H54 (cell line): Measurements from ENCODE around the gene GSTO2.

ENCODE experiments used
- DNase-seq: peaks from one replicate; pipeline ENCODE4 v3.0.0; 2011; ENCODE audit warnings: low spot score, mixed read lengths; ENCODE audit not compliant: insufficient read length
- FAIRE-seq: peaks from 3 replicates; lab custom pipeline; 2011; peaks lifted over from hg19 to GRCh38; lab: Jason Lieb, UNC
- POLR2A ChIP-seq: IDR thresholded peaks from 2 replicates; pipeline ENCODE4 v1.6.1; 2011; ENCODE audit warnings: low read depth, mild to moderate bottlenecking, low read length

Gene GSTO2

DNA sequence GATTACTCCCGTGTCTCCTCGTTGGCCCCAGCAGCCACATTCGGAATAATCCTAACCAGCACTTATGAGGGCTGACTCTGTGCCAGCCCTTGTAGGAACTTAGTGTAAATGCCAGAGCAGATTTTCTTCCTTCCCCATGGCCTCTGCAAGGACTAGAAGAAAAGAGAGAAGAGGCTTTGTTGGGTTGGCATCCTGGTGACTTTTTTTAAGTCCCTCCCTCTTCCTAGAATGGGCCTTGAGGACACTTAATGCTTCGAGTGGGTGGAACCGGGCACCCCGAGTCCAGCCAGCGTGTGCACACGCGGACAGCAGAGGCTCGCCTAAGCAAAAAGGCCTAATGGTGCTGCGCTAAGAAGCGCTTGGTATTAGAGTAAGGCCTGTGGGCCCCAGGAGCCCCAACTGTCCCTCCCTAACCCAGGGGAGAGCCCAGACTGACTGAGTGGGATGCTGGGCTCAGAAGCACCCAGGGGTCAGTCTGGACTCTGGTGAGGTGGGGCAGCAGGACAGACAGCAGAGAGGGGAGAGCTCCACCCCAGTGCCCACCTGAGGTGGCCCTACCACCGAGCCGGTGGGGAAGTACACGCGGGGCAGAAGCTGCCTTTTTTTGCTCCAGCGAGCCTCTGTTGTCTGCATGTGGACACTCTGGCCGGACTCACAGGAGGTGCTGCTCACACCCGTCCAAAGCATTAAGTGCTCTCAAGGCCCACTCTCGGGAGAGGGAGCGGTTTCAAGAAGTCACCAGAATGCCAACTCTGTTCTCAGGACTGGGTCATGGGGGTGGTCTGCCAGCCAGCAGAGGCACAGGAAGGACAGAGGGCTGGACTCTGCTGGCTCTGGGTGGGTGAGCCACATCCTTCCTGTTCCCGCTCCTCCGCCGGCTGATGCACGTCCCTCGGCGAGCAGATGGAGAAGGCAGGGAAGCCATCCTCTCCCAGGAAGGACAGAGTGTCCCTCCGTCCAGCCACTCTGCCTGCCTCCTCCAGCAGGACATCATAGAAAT is 56.8 kb downstream of the GSTO2 start:
- FAIRE-seq (no peak), DNase-seq (no peak)
- no peak for TF ChIP-seq POLR2A

- TF ChIP-seq POLR2A: no peak
- DNase-seq: no peak
- FAIRE-seq: no peak
Observed at GRCh38 chr10:104326991-104327610, 58.1 kb downstream of the GSTO2 start.

- DNase-seq (peak; percentile 67), FAIRE-seq (no peak)
- peak; percentile 31; the same call in 1 of the 2 replicates for TF ChIP-seq POLR2A
Observed at GRCh38 chr10:104327745-104328645, 59.0 kb downstream of the GSTO2 start.

GRCh38 chr10:104328646-104328895 is 59.6 kb downstream of the GSTO2 start:
- TF ChIP-seq POLR2A: no peak
- DNase-seq: no peak
- no peak for FAIRE-seq

DNA sequence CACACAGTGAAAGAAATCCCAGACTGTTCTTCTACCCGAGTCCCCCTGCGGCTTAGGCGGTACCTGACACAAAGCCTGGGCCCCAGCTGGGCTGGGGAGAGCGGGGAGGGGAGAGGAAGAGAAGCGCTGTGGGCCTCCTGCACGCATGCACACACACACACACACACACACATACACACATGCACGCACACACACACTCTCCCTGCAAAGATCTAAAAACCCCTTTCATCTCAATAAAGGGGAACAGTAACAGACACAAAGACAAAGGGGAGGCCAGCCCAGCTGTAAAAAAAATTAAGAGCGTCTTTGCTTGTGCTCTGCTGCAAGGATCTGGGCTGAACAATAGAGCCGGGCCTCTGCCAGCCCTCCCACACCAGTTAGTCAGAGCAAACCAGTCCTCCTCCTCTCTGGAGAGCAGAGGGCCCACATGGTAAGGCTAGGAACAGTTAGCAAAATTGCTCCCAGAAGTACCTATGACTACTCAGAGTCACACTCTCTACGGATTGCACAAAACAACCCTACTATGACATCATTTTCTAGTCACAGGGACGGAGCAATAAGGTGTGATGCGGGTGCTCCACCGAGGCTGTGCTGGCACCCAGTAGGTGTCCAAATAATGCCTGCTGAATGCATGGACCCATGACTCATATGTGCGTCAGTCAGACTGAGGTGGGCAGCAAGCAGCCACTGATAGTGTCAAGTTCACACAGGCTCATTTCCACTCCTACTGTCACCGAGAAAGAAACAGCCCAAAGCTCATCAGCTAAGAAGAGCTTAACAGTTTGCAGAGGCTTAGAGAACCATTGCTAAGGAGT is 60.1 kb downstream of the GSTO2 start:
- no peak for TF ChIP-seq POLR2A
- DNase-seq (peak; percentile 63), FAIRE-seq (no peak)

DNA sequence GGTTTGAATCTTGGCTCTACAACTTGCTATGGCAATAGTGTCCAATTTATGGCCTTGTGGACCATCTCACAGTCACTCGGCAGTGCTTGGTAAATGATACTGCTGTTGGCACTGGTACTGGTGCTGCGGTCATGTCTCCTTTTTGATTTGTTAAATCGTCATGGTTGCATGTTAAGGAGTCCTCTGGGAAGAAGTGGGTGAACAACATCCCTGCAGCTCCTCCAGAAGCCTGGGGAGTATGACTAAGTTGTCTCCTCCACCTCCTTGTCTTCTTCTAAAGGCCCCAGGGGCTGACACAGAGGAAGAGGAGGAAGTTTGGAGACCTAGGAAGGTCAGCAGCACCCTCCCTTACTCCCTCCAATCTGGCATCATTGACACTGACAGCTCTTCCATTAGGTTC is 60.8 kb downstream of the GSTO2 start:
- DNase-seq (peak; percentile 45), FAIRE-seq (no peak)
- no peak for TF ChIP-seq POLR2A

DNA sequence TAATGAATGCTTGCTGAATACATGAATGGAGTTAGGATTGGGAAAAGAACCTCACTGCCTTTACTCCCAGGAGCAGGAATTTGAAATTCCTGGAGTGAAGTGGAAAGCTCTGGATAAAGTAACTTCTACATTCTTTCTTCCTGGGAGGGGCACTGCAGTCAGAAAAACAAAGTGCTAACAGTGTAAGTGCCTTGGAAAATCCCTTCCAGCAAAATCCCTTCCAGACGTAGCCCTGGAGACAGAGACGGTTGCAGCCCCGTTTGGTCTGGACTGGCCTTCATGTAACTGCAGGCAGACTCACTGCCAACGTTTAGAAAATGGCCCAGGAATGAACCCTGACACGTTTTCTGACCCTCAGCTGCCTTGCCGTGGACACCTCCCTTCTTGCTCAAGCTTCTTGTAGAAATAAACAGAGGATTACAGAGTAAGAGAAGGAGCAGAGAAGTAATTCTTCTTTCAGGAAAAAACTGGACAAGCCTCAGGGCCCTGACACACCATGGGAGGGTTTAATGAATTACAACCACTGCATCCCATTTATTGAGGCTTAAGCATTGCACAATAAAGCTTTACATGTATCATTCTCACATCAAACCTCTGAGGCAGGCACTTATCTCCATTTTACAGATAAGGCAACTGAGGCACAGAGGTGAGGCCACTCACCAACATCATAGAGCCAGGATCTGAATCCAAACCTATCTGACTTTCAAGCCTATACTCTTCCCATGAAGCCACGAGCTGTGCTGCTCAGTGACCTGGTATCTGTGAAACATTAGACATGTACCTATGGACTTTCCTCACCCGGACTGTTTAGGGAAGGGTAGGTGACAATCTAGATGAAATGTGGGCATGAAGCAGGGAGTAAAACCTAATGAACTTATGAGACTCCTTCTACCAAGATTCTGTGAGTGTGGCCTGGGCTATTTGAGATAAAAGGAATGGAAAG is 61.5 kb downstream of the GSTO2 start:
- DNase-seq: no peak
- TF ChIP-seq POLR2A: no peak
- no peak for FAIRE-seq

DNA sequence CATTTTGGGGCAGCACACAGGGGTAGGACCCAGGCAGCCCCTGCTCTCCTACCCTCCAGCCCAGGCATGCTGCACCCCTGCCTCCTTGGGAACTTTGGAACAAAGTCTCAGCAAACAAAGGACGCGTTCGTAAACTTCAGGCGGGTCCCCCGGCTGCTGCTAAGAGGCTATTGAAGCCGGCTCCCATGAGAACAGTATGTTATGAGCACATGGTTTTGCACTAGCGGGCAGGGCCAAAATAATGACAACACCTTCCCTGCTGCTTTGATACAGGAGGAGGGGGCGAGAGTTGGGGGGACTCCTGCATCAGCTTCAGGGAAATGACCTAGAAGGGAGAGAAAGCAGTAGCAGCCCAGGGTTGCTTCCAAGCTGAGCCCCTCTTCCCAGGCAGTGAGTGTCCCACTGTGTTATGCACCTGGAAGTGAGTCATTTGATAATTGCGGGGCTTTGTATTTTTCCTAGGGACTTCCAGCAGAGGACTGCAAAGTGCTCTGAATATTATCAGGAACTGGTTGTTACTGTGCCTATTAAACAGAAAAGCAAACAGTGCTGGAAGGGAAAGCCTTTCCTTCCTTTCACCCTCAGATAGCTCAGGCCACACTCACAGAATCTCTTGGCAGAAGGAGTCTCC is 62.3 kb downstream of the GSTO2 start:
- FAIRE-seq (no peak), DNase-seq (no peak)
- no peak for TF ChIP-seq POLR2A

GRCh38 chr10:104332243-104333031 is 63.5 kb downstream of the GSTO2 start:
- FAIRE-seq (no peak), DNase-seq (no peak)
- no peak for TF ChIP-seq POLR2A

- TF ChIP-seq POLR2A: no peak
- FAIRE-seq: no peak
- no peak for DNase-seq
Observed at GRCh38 chr10:104333032-104333727, 64.2 kb downstream of the GSTO2 start.

DNA sequence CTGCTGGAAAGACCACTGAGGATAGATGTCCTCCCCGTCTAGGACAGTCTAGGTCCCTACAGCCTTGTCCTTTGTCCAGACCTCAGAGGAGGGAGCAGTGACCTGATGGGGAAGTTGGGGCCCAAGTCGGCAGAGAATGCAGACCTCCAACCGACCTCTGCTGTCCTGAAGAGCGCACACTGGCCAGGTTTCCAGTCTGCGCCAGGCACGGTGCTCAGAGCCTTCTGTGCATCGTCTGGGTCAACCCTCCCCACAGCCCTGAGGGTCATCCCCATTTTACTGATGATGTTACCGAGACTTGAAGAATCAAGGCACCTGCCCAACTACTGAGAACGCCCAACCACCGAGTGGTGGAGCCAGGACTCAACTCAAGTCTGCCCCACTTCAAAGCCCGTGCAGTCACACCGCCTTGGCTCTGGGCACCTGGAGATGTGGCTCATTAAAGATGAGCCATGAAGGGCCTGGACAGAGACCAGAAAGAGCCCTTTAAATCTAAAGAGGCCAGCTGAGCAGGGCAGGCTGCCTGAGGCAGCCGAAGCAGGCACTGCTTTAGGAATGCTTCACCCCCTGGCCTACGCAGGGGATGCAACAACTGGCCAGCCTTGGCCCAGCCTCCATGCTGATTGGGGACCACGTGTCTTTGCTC is 64.9 kb downstream of the GSTO2 start:
- TF ChIP-seq POLR2A: no peak
- DNase-seq (no peak), FAIRE-seq (no peak)
